ENCODE results near the gene PSAT1.

The PSAT1 gene

DNA sequence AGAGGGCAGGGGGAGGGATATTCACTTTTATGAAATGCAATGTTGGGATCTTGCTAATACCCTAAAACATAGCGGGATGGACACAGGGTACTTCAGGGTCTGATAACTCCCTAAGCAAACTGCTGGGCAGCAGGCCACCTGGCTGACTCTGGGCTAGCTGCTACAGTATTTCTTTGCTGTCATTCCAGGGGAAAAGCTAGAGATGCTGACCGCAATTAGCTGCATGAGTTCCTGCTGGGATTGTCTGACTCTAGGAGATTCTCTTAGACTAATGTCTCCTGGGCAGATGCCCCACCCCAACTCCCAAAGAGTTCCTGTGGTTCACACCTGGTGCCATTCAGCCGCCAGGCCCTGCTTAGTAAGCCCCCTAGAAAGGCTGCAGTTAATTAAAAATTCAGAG is 69.9 kb downstream of the PSAT1 start:
- DNase-seq (ENCODE audit: low spot score), result no peak

DNA sequence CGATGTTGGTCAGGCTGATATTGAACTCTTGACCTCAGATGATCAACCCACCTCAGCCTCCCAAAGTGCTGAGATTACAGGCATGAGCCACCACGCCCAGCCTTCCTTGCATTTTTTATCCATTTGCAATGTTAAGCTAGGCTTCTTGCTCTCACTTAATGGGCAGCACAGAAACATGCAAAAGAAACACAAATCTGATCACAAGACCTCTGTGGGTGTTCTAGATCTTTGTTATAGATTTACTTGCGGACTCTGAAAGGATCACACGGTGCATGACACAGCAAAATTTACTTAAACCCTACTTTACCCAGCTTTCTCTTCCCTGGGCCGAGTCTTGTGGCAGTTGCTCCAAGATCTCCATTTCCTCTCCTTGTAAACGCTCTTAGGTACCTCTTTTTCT is 71.3 kb downstream of the PSAT1 start:
- no peak for DNase-seq (ENCODE audit: low spot score)

DNA sequence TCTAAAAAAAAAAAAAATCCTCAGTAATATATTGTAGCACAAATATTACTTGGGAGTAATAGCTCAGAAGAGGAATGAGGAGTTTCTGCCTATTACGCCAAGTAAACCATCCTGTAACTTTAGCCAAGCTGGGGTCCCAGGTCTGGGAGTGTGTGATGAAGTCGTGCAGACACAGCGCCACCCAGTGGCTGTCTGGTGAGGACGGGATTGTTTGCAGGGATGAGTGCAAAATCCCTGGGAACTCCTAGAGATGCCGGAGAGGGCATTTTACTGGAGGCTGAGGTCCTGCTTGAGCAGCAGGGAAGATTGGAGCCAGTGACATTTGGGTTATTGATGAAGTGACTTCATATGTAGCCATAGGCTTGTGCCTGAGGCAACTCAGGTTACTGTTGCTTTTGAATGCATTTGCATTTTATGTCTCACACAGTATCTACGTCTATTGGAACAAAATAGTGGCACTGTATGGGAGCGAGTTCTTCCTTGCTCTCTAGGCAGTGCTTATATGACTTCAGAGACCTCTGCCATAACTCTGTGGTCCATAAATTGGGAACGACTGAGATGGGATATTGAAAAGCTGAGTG is 72.8 kb downstream of the PSAT1 start:
- peak; percentile 79 for DNase-seq (ENCODE audit: low spot score)

DNA sequence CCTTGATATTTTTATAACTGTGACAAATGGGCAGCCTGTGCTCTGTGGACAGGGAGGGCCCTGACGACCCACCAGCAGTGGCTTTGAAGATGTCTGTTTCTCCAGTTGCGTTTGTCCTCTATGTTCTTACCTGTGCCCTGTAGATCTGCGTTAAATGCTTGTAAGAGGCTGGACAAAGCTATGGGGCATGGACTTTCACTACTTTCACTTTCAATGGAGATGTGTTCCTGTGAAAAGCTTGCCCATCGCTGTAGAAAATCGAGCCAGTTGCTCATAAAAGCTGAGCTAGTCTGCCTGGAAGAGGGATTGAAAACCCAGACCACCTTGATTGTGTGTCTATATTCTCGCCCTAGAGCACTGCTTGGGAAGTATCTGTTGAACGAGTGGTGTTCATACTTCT is 74.1 kb downstream of the PSAT1 start:
- no peak for DNase-seq (ENCODE audit: low spot score)

DNA sequence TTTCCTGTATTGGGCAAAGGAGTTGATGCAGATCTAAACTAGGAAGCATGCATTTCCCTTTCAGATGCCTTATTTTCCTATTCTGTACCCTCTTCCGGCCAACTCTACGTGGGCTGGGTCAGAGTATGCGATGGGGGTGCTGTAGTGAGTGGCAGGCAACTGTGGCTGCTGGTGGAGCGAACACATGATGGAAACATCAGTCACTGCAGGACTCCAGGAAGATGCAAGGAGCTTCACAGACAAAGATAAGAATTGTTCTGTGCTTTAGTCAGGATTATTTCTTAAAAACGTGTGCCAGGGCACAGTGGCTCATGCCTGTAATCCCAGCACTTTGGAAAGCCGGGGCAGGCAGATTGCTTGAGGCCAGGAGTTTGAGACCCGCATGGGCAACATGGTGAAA is 75.1 kb downstream of the PSAT1 start:
- DNase-seq (ENCODE audit: low spot score), result no peak

Measured in D341Med (cell line).